PC-9 (cell line): ENCODE results near the gene TRAF1. TPM values are rescaled to one million over a fixed set of nuclear protein-coding genes. Genes with fewer than 3 reads are reported as not detected.

Experiments used
- BruUV-seq: library from RNA; stranded (reverse); fragments of 400-500 nt; replicated peaks from 2 replicates; lab custom pipeline; 2021; lab: Mats Ljungman, UMichigan
- CTCF ChIA-PET: fragments of 300-600 bp; sonication (Branson Sonifier 250); formaldehyde crosslinking; loops from one replicate; lab custom pipeline; 2022; ENCODE audit warnings: antibody characterized with exemption; lab: Charles Lee
- POLR2A ChIA-PET: fragments of 300-600 bp; sonication (Branson Sonifier 250); formaldehyde crosslinking; loops from one replicate; lab custom pipeline; 2022; ENCODE audit warnings: antibody characterized with exemption; ENCODE audit not compliant: unreplicated experiment; lab: Charles Lee
- DNase-seq, 2 experiments: peaks; one replicate each; pipeline versions ENCODE4 v3.0.0 to v3.0.0-alpha.2; 2015 to 2022; ENCODE audit warnings: mixed read lengths in 1 of 2
- H2AFZ ChIP-seq: fragments of 200-600 bp; sonication (generic); 2 replicates; pipeline ENCODE4 v1.8.1; 2017; ENCODE audit warnings: antibody characterized with exemption
- H3F3A ChIP-seq: fragments of 200-600 bp; sonication (generic); 2 replicates; pipeline ENCODE4 v1.8.1; 2017; ENCODE audit warnings: antibody characterized with exemption, mild to moderate bottlenecking, low read depth; ENCODE audit not compliant: insufficient read depth
- H3K27ac ChIP-seq: fragments of 200-600 bp; sonication (generic); 2 replicates; pipeline ENCODE4 v1.6.1; 2016; ENCODE audit warnings: mixed run types
- H3K27me3 ChIP-seq: fragments of 200-600 bp; sonication (generic); 2 replicates; pipeline ENCODE4 v1.6.1; 2016; ENCODE audit warnings: low read depth, mixed run types; ENCODE audit not compliant: insufficient read depth
- H3K36me3 ChIP-seq: fragments of 200-600 bp; sonication (generic); 2 replicates; pipeline ENCODE4 v1.6.1; 2016; ENCODE audit warnings: low read depth, mixed run types
- H3K4me1 ChIP-seq: fragments of 200-600 bp; sonication (generic); replicated peaks from 2 replicates; pipeline ENCODE4 v1.6.1; 2016; ENCODE audit warnings: mixed run types; ENCODE audit not compliant: insufficient read depth
- H3K4me2 ChIP-seq: fragments of 200-600 bp; sonication (generic); 2 replicates; pipeline ENCODE4 v1.6.1; 2017; ENCODE audit warnings: mixed run types
- H3K4me3 ChIP-seq: fragments of 200-600 bp; sonication (generic); 2 replicates; pipeline ENCODE4 v1.6.1; 2016; ENCODE audit warnings: mixed run types
- H3K79me2 ChIP-seq: fragments of 200-600 bp; sonication (generic); 2 replicates; pipeline ENCODE4 v1.6.1; 2017; ENCODE audit warnings: low read depth, mixed run types
- H3K9me2 ChIP-seq: fragments of 200-600 bp; sonication (generic); 2 replicates; pipeline ENCODE4 v1.8.1; 2017; ENCODE audit warnings: mild to moderate bottlenecking; ENCODE audit not compliant: insufficient read depth
- H3K9me3 ChIP-seq: fragments of 200-600 bp; sonication (generic); 2 replicates; pipeline ENCODE4 v1.8.1; 2016; ENCODE audit warnings: low read depth; ENCODE audit not compliant: insufficient read depth
- H4K20me1 ChIP-seq: fragments of 200-600 bp; sonication (generic); 2 replicates; pipeline ENCODE4 v1.8.1; 2017; ENCODE audit not compliant: insufficient read depth
- CTCF ChIP-seq: fragments of 200-600 bp; sonication (generic); conservative IDR thresholded peaks from 2 replicates; pipeline ENCODE4 v1.6.1; 2017; ENCODE audit warnings: mixed run types, antibody characterized with exemption, mild to moderate bottlenecking, moderate library complexity
- EZH2 ChIP-seq: fragments of 200-600 bp; sonication (generic); IDR thresholded peaks from 2 replicates; pipeline ENCODE4 v1.8.0; 2017; ENCODE audit warnings: antibody characterized with exemption, low read depth
- intact Hi-C: fragments of 100-400 bp; cut with micrococcal nuclease; formaldehyde crosslinking; loops from one replicate; pipeline ENCODE4 v1.10.0; 2022; ENCODE audit not compliant: unreplicated experiment
- total RNA-seq: library from RNA; stranded (reverse); gene quantifications from 2 replicates; pipeline ENCODE4 v1.2.3, GENCODE V29; 2021

TRAF1 gene
- total RNA-seq, 1 experiment from 2014 or later, result 2.7 TPM

GRCh38 chr9:120946259-120946658, 19.7 kb upstream of the TRAF1 start:
- CTCF ChIA-PET, result no interaction called here
- Histone ChIP-seq H3K27ac (no peak overlapping the region), H3F3A (no peaks in the 10 kb centered on the region; the same call in 1 of the 2 replicates), H3K4me2 (no peak overlapping the region), H3K4me1 (peaks cover 11% of the 10 kb centered on the region), H3K9me3 (no peaks in the 10 kb centered on the region), H3K4me3 (no peak overlapping the region), H3K36me3 (no peaks in the 10 kb centered on the region), H2AFZ (no peak overlapping the region), H3K9me2 (no peaks in the 10 kb centered on the region), H3K79me2 (no peaks in the 10 kb centered on the region), H4K20me1 (no peaks in the 10 kb centered on the region), H3K27me3 (no peaks in the 10 kb centered on the region)
- BruUV-seq, result no TSS peak
- POLR2A ChIA-PET, result no interaction called here
- intact Hi-C loops, result no loop called here
- no peak for TF ChIP-seq CTCF
- TF ChIP-seq EZH2, result no peak
- DNase-seq, result no peak

- ChIA-PET POLR2A (no interaction called here), CTCF (no interaction called here)
- no peak overlapping the region for H3K27ac ChIP-seq
- H3F3A ChIP-seq, result no peaks in the 10 kb centered on the region; the same call in 1 of the 2 replicates
- TF ChIP-seq CTCF, result no peak
- no peak for TF ChIP-seq EZH2
- BruUV-seq, result no TSS peak
- intact Hi-C loops, result no loop called here
- peaks cover 16% of the 10 kb centered on the region for H3K4me1 ChIP-seq
- H3K27me3 ChIP-seq, result no peaks in the 10 kb centered on the region
- no peaks in the 10 kb centered on the region for H3K9me2 ChIP-seq
- no peaks in the 10 kb centered on the region for H3K79me2 ChIP-seq
- no peak overlapping the region for H3K4me3 ChIP-seq
- no peaks in the 10 kb centered on the region for H3K36me3 ChIP-seq
- DNase-seq, result no peak
- H2AFZ ChIP-seq, result no peak overlapping the region
- H3K4me2 ChIP-seq, result no peak overlapping the region
- no peaks in the 10 kb centered on the region for H3K9me3 ChIP-seq
- no peaks in the 10 kb centered on the region for H4K20me1 ChIP-seq
Observed at GRCh38 chr9:120944948-120945347, 18.4 kb upstream of the TRAF1 start.

- H3K4me3 ChIP-seq, result no peak overlapping the region
- H3K27me3 ChIP-seq, result no peaks in the 10 kb centered on the region
- CTCF ChIA-PET, result no interaction called here
- BruUV-seq, result no TSS peak
- no peak overlapping the region for H3K4me2 ChIP-seq
- no peak overlapping the region for H2AFZ ChIP-seq
- POLR2A ChIA-PET, result no interaction called here
- no peaks in the 10 kb centered on the region; the same call in 1 of the 2 replicates for H3F3A ChIP-seq
- H3K4me1 ChIP-seq, result peaks cover 16% of the 10 kb centered on the region
- TF ChIP-seq CTCF, result no peak
- no peak for TF ChIP-seq EZH2
- no peaks in the 10 kb centered on the region for H3K9me2 ChIP-seq
- no peak for DNase-seq
- no peaks in the 10 kb centered on the region for H4K20me1 ChIP-seq
- H3K27ac ChIP-seq, result no peak overlapping the region
- no peaks in the 10 kb centered on the region for H3K9me3 ChIP-seq
- no peaks in the 10 kb centered on the region for H3K79me2 ChIP-seq
- H3K36me3 ChIP-seq, result no peaks in the 10 kb centered on the region
- intact Hi-C loops, result no loop called here
Observed at GRCh38 chr9:120944434-120944843, 17.8 kb upstream of the TRAF1 start.
